ENCODE measurements around the gene DLG1.

GRCh38 chr3:197337656-197338055, 39.2 kb upstream of the DLG1 start:
- TF ChIP-seq CTCF (IDR thresholded peaks at IDR 0.05) = no peak
- TF ChIP-seq POLR2A (IDR thresholded peaks at IDR 0.05) = no peak
